SK-N-DZ (cell line): ENCODE measurements around the gene TMEM80.
"Not testable (repeated sequence)": the region's sequence is repeated elsewhere in the genome, so short reads cannot be mapped to it uniquely, and the experiment has no call there.

Source experiments
- DNase-seq: peaks from one replicate; pipeline ENCODE4 v3.0.0-alpha.2; 2015; ENCODE audit warnings: low spot score

TMEM80 gene

DNA sequence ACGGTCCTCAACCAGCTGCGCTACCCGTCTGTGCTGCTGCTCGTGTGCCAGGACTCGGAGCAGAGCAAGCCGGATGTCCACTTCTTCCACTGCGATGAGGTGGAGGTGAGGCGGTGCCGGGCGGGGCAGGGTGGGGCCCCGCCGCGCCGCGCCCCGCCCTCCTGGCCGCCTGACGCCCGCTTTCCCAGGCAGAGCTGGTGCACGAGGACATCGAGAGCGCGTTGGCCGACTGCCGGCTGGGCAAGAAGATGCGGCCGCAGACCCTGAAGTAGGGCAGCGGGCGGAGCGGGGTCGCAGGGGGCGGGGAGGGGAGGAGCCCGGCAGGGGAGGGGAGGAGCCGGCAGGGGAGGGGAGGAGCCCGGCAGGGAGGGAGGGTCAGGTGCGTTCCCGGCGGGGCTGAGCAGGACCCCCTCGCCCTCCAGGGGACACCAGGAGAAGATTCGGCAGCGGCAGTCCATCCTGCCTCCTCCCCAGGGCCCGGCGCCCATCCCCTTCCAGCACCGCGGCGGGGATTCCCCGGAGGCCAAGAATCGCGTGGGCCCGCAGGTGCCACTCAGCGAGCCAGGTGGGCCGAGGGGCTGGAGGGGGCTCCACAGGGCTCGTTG lies 25.1 kb downstream of the TMEM80 start:
- peak; percentile 48 for DNase-seq

DNA sequence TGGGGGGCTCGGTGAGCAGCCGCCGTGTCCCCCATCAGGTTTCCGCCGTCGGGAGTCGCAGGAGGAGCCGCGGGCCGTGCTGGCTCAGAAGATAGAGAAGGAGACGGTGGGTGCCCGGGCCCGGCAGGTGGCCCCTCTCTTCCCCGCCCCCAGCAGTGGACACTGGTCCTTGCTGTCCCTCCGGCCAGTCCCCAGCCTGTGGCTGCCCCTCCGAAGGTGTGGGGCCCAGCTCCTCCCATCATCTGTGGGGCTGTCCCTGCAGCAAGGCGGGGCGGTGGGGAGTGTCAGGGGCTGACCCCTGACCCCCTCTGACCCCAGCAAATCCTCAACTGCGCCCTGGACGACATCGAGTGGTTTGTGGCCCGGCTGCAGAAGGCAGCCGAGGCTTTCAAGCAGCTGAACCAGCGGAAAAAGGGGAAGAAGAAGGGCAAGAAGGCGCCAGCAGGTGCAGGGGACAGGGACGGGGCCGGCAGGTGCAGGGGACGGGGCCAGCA lies 25.7 kb downstream of the TMEM80 start:
- DNase-seq: no peak

DNA sequence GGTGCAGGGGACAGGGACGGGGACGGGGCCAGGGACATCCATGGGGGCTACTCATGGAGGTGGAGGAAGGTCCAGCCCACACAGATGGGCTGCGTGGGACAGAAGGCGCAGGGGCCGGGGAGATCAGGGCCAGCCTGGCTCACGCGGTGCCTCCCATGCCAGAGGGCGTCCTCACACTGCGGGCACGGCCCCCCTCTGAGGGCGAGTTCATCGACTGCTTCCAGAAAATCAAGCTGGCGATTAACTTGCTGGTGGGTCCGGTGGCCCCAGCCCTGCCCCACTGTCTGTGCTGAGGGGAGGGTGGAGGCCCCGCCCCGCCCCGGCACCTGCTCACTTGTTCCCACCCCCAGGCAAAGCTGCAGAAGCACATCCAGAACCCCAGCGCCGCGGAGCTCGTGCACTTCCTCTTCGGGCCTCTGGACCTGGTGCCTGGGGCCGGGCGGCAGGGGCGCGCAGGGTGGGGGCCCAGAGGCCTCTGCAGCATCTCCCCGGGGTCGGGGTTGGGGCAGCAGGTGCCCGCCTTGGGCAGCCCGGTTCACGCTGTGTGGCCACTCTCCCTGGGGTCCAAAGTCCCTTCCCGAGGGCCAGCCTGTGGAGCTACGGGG lies 26.2 kb downstream of the TMEM80 start:
- no peak for DNase-seq

DNA sequence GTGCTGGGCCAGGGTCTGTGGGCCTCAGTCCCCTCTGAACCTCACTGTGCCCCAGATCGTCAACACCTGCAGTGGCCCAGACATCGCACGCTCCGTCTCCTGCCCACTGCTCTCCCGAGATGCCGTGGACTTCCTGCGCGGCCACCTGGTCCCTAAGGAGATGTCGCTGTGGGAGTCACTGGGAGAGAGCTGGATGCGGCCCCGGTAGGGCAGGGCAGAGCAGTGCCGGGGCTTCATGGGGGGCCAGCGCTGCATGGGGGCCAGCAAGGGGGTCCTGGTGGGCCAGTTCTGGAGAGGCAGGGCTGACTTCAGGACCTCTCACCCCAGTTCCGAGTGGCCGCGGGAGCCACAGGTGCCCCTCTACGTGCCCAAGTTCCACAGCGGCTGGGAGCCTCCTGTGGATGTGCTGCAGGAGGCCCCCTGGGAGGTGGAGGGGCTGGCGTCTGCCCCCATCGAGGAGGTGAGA lies 26.8 kb downstream of the TMEM80 start:
- DNase-seq: no peak

DNA sequence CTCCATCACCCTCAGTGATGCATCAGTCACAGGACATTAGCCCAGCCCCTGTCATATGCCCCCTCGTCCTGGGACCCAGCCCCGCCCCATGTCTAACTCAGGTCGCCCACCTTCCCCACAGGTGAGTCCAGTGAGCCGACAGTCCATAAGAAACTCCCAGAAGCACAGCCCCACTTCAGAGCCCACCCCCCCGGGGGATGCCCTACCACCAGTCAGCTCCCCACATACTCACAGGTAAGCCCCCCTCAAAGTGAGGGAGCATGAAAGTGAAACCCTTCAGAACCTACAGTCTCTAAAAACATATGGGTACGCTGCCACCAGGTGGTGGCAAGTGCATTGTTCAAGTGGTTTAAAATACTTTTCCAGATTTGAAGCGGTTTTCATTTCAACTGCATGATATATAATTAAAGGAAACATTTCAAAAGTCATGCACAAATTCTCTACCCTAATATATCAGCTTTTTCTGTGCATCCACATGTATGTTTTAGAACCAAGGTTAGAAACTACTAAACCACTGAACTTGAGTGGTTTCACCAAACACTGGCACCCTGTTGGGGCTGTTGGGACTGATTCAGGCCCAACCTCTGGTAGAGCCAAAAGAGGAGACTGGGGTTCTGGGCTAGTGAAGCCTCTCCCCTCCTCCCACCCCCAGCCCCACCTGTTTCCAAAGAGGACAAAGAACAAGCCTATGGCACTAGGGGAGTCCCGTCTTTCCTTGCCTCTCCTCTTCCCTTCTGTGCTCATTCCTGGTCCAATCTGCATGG lies 27.7 kb downstream of the TMEM80 start:
- peak; percentile 66 for DNase-seq

DNA sequence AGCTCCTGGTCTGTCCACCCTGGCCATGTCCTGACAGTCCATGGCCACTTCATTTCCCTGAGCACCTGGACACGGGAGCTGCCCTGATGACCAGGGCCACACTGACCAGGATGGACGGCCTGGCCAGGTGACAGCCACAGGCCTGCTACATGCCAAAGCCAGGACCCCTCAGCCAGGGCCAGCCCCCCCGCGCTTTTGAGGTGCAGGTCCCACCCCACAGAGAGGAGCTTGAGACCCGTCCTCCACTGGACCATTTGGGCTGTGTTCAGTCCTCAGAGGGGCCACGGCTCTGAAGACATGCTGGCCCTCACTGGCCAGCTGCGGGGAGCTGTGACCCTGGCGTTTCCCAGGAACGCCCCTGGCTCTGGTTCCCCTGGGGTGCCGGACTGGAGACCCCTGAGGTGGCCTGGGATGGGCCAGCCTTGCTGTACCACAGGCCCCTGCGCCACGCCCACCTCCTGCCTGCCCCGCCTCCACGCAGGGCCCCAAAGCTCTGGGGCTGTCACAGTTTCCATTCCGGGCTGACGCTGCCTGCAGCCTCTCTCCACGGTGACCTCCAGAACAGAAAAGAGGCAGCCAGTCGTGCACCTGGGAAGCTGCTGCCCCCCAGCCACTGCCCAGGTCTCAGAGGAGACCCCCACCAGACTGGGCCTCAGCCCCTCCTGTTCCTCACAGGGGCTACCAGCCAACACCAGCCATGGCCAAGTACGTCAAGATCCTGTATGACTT lies 28.6 kb downstream of the TMEM80 start:
- no peak for DNase-seq

DNA sequence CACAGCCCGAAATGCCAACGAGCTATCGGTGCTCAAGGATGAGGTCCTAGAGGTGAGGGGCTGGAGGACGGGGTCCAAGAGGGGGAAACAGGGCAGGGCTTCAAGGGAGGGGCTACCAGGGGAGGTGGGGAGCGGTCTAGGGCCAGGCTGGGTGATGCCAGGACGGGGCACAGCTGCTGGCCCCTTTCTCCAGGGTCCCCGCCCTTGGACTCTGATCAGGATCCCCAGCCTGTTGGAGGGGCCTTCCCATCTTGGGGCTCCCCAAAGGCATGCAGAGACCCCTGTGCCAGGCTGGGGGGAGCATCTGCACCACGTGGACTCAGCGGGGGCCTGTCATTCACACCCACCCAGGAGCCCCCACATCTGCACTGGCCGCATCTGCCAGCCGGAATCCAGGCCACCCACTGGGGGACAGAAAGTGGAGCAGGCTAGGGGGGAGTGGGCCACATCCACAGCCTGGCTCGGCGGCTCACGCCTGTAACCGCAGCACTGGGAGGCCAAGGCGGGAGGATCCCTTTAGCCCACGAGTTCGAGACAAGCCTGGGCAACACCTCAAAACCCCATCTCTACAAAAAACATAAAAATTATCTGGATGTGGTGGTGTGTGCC lies 29.3 kb downstream of the TMEM80 start:
- DNase-seq: no peak

DNA sequence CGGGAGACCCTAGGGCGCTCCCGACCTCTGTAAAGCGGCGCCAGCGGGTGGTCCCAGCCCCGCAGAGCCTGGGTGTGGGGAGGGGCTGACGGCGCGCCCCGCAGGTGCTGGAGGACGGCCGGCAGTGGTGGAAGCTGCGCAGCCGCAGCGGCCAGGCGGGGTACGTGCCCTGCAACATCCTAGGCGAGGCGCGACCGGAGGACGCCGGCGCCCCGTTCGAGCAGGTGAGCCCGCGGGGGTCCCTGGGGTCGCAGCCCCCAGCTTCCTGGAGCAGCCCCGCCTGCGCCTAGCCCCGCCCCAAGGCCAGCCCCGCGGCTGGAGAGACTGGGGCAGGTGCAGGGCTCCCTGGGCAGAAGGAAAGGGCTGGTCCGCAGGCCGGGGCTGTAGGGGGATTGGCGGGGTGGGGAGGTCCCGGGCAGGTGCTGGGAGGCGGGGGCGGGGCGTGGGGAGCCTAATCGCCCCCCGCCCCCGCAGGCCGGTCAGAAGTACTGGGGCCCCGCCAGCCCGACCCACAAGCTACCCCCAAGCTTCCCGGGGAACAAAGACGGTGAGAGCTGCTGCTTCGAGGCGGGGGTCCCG lies 30.1 kb downstream of the TMEM80 start:
- DNase-seq: no peak

DNA sequence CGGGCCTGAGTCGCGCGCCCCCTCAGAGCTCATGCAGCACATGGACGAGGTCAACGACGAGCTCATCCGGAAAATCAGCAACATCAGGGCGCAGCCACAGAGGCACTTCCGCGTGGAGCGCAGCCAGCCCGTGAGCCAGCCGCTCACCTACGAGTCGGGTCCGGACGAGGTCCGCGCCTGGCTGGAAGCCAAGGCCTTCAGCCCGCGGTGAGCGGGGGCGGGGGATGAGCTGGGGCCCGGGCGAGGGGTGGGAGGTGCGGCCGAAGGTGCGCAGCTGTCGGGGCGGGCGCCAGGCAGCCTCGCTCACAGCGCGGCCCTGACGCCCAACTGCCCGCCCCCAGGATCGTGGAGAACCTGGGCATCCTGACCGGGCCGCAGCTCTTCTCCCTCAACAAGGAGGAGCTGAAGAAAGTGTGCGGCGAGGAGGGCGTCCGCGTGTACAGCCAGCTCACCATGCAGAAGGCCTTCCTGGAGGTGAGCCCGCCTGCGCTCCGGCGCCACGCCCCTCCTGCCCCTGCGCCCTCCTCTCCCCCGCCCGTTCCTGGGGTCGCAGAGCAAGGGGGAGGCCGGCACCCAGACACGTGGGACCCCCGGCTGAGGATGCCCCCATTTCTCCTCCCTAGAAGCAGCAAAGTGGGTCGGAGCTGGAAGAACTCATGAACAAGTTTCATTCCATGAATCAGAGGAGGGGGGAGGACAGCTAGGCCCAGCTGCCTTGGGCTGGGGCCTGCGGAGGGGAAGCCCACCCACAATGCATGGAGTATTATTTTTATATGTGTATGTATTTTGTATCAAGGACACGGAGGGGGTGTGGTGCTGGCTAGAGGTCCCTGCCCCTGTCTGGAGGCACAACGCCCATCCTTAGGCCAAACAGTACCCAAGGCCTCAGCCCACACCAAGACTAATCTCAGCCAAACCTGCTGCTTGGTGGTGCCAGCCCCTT lies 30.9 kb downstream of the TMEM80 start:
- no peak for DNase-seq

DNA sequence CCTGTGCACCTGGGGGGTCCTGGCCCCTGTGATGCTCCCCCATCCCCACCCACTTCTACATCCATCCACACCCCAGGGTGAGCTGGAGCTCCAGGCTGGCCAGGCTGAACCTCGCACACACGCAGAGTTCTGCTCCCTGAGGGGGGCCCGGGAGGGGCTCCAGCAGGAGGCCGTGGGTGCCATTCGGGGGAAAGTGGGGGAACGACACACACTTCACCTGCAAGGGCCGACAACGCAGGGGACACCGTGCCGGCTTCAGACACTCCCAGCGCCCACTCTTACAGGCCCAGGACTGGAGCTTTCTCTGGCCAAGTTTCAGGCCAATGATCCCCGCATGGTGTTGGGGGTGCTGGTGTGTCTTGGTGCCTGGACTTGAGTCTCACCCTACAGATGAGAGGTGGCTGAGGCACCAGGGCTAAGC lies 31.7 kb downstream of the TMEM80 start:
- no peak for DNase-seq

DNA sequence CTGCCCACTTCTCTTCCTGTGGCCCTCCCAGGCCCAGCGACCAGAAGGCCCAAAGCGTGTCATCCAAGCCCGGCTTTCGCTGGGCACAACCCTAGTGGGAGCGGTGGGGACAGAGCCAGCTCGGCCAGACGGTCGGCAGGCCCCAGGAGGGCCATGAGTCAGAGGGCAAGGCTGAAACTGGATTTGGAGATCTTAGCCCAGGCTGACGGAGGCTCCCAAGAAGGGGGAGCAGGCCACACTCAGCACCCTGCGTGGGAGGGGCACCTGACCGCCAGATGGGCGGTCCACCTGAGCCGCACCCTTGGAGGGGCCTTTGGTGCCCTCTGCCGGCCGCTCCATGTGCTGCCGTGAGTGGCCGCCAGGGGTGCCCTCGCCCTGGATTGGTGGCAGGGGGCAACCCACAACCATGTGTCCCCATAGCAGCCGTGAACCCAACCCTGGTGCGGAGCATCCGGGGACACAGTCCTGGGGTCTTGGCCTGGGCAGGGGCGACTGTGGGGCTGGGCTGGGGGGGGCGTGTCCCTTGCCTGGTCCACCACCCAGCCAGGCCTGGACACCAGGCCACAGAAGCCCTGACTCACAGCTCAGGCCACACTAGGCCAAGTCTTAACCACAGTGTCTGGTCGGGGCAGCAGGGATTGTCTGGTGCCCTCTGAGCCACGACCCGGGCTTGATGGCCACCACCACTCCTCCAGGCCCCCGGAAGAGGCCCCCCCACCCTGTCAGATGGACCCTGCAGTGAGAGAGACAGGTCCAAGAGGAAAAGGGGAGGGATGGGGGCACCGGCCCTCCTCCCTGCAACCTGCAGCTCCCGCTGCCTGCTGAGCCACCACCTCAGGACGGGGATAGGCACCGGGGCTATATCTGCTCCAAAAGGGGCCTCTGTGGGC lies 32.5 kb downstream of the TMEM80 start:
- DNase-seq: peak; percentile 69

DNA sequence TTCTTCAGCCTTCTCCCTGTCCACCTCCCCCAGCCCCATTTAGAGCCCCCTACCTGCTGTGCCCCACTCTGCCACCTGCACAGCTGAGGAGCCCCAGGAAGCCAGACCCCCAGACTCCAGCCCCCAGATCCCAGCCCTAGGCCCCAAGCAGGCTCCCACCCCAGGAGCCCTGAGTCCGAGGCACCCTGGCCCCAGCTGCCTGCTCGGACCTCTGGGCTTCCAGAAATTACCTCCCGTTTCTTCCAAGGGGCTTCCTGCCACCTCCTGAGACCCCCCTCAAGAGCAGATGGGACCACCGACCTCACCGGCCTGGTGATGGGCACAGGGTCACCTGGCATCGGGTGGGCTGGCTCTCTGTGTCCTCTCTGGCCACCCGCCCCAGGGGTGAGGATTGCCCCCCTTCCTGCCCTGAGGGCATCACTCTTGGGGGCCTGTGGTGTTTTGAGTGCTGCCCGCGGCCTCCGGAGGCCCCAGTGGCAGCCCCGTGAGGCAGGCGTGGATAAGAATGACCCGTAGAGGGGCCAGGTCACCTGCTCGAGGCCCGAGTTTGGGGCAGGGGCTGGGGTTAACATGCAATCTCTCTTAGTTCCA lies 33.4 kb downstream of the TMEM80 start:
- DNase-seq: no peak

DNA sequence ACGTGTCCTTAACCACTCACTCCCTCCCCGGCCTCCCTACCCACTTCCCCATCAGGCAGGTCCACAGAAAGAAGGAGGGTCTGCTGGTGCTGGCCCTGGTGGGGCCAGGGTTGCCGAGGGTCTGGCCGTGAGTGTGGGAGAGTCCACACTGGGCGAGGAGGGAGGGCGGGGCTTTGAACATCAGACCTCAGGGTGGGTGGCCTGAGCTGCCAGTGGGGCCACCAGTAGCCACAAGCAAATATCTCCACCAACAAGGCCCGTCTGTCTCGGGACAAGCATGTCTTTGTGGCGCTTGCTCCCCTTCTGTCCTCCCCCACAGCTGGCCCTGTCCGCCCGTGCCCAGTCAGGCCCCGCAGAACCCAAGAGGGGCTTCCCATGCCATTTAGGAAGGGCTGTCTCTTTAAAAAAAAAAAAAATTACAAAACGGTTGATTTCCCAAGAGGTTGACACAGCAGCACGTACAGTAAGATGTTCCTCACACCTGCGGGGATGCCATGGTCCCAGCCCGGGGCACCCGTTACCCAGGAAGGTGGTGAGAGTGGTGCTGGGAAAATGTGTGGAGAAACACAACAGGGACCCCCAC lies 34.0 kb downstream of the TMEM80 start:
- DNase-seq: no peak

DNA sequence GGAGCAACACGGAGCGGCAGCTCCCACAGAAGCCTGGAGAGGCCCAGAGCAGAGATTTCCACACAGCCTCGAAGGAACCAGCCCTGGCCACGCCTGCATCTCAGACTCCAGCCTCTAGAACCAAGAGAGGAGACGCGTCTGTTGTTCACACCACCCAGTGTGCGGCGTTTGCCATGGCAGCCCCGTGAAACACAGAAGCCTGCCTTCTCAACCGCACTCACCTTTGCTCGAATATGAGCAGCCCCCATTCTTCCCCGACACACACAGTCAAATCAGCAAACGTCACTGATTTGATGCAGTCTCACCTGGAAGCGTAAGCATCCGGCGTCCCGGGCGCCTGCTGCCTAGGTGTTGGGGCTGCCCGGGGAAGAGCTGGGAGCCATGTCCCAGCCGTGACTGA lies 37.5 kb downstream of the TMEM80 start:
- no peak for DNase-seq

DNA sequence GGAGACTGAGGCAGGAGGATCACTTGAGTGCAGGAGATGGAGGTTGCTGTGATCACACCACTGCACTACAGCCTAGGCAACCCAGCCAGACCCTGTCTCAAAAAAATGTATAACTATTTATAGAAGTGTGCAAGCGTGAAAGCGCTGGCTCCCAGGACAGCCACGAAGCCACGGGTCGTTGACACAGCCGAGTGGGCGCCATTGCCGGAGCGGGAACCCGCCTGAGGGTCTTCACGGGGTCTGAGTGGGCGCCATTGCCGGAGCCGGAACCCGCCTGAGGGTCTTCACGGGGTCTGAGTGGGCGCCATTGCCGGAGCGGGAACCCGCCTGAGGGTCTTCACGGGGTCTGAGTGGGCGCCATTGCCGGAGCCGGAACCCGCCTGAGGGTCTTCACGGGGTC lies 38.9 kb downstream of the TMEM80 start:
- DNase-seq: not testable (repeated sequence)

DNA sequence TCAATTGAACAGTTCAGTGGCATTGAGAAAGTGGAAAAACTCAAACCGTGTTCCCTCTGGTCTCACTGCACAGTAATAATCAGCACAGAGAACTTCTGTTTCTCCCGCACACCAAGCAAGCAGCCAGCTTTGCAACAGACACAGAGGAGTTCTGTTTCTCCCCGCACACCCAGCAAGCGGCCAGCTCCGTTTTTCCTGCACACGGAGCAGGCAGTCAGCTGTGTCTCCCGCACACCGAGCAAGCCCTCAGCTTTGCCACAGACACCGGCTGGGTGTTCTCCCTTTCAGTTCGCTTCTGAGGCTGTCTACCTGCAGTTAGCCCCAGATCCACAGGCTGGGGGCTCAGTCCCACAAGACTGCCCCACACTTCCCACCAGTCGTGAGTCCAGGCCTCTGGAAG lies 41.8 kb downstream of the TMEM80 start:
- no peak for DNase-seq

DNA sequence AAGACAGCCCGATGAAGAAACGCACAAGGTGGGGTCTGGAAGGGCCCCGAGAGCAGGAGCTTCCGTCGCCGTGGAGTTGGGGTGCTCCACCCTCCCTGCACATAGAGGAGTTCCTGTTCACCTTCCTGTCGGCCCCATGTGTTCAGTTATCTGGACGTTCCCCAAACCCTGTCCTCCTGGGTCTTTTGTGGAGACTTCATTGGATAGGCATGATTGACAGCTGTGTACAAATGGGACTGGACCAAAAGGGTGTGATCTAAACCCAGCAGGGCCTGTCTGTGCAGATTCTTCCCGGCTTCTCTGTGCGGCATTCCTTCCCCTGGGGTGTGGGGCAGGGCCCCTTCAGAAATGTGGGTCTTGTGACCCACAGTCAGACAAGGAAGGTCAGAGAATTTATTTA lies 42.3 kb downstream of the TMEM80 start:
- DNase-seq: not testable (repeated sequence)

DNA sequence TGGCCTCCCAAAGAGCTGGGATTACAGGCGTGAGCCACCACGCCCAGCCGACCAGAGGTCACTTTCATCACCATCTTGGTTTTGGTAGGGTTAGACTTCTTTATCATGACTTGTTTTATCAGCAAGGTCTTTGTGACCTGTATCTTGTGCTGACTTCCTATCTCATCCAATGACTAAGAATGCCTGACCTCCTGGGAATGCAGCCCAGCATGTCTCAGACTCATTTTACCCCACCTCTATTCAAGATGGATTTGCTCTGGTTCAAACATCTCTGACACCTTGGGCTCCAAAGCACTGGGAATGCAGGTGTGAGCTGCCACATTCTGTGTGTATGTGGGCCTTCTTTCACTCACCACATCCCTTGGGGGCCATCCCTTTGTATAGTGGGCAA lies 46.5 kb downstream of the TMEM80 start:
- no peak for DNase-seq
